Left lobe of liver (tissue), 2 donors: ENCODE results near the gene CDH13. TPM values are rescaled to one million over a fixed set of nuclear protein-coding genes. Genes with fewer than 3 reads are reported as not detected.
A peak's percentile ranks its signal among the peaks of the same experiment; 100 is the strongest.

Experiments used
- ATAC-seq: fragments of 200-7000 bp; cut with Tn5 transposase; one replicate; pipeline ENCODE4 v1.9.1; 2020; ENCODE audit warnings: mild to moderate bottlenecking, moderate library complexity
- DNase-seq: peaks from one replicate; pipeline ENCODE4 v3.0.0-alpha.2; 2020; ENCODE audit warnings: low spot score
- total RNA-seq: library from RNA; stranded (reverse); gene quantifications from one replicate; pipeline ENCODE4 v1.2.1, GENCODE V29; 2021
- donor health status: DM: no; HTN: no; CAD: no; lungs with moderate emphysema.
- donor health status: DM: no; HTN: yes; CAD: no.

The CDH13 gene
- total RNA-seq, 1 donor from 2014 or later: 0.18 TPM

DNA sequence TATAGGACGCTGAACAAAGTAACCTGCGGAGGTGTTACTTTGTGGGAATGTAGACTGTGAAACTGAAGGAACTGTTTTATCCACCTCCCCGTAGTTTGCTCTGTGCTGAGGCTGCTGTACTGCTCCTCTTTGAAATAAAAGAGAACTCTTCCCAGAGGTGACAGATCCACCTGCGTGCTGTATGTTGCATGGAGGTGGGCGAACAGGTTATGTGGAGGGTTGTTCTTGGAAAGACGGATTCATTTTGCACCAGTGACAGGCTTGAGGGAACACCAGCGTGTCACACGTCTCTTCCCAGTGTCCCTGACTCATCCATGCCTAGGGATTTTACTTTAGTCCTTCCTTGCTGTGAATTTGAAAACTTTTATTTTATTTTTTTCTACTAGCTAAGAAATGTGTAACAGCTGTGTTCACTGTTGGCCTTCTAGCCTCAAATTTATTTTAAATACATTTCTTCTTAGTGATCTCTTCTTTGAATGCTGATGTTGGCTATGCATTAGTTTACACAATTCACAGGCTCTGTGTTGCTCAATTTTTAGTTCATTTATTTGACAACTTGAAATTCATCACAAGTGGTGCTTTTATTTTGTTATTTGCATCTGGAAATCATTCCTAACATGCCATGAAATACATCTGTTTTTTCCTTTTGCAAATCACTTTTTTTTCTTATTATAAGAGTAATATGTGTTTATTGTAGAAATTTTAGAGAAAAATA lies 512.4 kb downstream of the CDH13 start:
- ATAC-seq: no peak
- no peak for DNase-seq

- DNase-seq (no peak), ATAC-seq (no peak)
Observed at GRCh38 chr16:83143788-83144187, 517.0 kb downstream of the CDH13 start.

DNA sequence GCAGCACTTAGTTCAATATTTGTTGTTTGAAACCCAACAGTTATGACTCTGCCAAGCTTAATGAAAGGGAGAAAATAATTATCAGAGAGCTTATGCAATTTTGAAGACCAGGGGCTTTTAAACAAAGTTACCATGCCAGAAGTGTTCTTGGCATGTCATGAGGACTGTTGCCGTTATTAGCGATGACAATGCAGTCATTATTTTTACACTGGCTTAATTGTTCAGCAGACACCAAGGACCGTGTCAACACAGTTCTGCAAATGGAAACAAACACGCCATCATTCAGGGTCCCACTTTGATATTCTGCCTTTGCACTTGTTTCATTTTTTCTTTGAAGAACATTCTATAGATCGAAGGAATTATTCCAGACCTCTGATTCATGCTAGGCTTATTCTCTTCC lies 518.5 kb downstream of the CDH13 start:
- no peak for ATAC-seq
- DNase-seq: no peak

DNA sequence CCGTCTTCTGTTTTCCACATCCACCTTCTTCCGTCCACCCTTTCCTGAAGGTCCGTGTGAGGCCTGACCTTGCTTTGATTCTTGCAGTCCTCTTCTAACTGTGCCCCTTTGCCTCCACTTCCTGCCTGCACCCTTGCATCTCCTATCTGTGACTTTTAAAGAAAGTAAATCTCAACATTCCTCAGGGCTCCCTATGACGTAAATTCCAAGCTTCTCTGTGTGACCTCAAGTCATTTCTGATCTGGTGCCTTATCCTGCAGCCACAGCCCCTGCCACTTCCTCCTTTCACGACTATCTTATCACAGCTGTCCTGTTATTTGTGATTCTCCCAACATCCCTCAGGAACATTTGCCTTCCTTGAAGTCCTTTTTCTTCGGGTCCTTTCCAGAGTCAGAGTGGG lies 520.5 kb downstream of the CDH13 start:
- ATAC-seq (peak; percentile 42), DNase-seq (no peak)

DNA sequence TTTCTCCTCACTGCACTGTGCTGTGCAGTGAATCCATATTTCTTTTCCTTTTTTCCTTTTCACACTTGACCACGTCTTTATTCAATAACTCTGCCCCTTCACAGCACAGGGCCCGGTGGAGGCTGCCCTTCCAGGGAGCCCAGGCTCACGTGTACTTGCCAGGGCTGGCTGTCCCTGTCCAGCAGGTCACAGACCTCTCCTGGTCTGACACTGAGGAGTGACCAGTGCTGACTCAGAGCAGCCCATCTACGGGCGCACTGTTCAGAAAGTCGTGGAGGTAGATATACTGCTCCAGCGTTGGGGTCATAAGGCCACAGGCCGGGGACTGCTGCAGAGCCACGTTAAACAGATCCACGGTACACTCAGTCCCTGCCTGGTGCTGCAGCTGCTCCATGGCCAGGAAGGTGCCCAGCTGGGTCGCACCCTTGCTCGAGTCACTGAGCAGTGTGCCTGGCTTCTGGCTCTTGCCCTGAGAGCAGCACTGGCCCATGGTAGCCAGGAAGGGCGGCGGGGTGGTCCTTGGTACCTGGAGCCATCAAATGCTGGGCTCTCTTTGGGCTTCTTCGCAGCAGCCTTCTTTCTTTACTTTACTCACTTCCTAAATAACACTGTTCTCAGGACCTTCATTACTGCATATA lies 531.7 kb downstream of the CDH13 start:
- DNase-seq (no peak), ATAC-seq (peak; percentile 38)

DNA sequence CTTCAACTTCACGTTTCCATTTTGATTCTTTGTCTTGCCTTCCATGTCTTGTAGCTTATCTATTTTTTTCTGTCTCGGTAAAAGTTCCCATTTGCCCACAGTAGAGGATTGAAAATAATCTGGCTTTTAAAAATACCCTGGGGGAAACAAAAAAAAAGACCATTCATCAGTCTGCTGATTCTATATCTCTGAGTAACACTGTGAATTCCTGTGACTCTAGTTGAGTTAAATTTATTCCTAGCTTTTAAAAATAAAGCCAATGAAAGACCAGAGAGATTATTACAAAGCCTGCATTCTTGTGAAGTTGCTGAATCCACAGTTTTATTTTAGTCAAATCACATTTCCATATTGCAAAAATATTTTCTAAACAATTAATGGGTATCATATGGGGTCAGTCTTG lies 532.3 kb downstream of the CDH13 start:
- DNase-seq (no peak), ATAC-seq (no peak)

DNA sequence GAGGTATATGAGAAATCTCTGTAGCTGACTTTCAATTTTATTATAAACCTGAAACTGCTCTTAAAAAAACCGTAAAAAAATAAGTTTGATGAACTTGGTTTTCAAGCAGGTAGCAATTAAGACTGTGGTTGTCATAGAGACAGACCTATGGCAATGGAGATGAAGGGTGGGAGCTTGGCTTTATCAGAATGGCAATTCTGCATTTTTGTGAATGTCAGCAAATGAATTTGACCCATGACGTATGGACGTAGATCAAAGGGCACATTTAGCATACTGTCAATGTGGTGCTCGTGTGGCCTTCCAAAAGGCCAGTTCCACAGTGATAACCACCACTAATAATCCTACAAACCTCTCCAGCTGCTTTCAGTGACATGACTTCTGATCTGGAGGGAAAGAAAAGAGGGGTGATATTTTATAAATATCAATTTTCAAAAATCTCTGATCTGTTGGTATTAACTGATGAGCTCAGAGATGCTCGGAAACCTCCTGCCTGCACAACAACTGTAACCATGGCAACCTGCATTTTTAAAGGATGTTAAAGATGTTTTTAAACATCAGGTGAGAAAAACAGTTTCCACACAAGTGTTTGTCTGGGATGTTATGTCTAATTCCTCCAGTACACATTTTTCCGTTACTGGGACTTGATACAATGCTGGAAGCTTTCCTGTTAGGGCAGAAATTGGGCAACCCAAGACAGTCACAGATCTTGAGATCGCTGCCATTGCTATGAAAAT lies 533.7 kb downstream of the CDH13 start:
- ATAC-seq (no peak), DNase-seq (no peak)

DNA sequence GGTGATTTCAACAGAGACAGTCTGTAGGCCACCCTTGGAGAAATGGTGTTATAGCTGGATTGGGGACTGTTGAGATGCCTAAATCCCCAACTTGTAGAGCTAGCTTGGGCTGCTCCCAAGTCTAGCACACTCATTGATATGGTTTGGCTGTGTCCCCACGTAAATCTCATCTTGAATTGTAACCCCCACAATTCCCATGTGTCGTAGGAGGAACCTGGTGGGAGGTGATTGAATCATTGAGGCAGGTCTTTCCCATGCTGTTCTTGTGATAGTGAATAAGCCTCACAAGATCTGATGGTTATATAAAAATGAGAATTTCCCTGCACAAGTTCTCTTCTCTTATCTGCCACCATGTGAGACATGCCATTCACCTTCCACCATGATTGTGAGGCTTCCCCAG lies 536.0 kb downstream of the CDH13 start:
- DNase-seq (no peak), ATAC-seq (no peak)

DNA sequence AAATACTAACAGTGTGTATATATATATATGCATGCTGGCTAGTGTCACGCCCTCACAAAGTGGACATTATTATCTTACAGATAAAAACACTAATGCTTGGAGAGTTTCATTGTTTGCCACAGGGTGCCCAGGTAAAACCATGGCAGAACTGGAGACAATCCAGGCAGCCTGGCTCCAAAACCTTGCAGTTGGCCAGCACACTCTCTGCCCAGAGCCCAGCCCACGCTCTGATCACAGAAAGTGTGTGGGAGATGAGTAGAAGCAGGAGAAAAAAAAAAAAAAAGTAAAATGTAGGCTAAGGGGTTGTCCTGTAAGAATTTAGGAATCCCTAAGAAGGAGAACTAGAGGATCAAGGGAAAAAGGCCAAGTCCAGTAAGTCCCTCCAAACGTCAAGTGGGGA lies 538.0 kb downstream of the CDH13 start:
- DNase-seq (no peak), ATAC-seq (no peak)

- no peak for DNase-seq
- ATAC-seq: no peak
Observed at GRCh38 chr16:83171396-83171795, 544.6 kb downstream of the CDH13 start.

- DNase-seq (no peak), ATAC-seq (no peak)
Observed at GRCh38 chr16:83174671-83175070, 547.9 kb downstream of the CDH13 start.

DNA sequence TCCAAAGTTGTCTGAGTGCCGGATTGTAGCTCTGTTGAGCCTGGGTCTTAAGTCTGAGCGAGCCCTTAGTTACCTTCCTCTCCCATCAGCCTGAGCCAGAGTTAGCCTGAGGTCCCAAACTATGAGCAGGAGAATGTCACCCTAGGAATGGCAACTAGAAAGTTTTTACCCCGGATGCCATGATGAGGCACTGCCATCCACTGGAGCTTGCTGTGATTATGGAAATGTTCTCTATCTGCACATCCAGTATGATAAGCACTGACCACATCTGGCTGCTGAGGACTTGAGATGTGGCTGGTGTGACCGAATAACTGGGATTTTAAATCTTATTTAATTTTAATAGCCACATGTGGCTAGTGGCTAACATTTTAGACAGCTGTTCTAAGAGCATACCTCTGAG lies 550.0 kb downstream of the CDH13 start:
- DNase-seq (no peak), ATAC-seq (no peak)

GRCh38 chr16:83185902-83186301 lies 559.1 kb downstream of the CDH13 start:
- no peak for DNase-seq
- no peak for ATAC-seq

DNA sequence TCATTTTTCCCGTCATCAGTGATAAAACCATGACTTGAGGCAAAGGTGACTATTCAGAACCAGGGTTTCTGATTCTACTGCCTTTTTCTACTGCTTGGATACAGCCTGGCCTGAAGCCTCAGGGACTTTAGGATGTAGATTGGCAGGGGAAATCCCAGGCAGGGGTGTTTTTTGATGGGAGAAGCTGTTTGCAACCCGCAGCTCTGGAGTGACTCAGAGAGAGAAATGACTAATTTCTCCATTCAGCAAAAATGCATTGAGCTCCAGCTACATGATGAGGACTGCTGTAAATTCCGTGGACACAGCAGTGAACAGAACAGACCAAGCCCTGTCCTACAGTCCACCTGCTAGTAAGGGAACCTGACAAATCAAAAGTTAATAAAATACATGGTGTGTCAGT lies 560.6 kb downstream of the CDH13 start:
- DNase-seq (no peak), ATAC-seq (no peak)

DNA sequence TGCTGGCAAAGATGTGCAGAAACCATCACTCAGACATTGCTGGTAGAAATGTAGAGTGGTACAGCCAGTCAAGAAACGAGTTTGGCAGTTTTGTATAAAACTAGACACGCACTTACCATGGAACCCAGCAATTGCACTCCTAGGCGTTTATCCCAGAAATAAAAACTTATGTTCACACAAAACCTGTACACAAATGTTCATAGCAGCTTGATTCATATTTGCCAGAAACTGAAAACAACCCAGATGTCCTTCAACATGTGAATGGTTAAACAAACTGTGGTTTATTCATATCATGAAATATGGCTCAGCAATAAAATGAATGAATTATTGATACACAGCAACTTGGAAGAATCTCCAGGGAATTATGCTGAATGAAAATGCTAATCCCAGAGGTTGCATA lies 570.0 kb downstream of the CDH13 start:
- DNase-seq (no peak), ATAC-seq (no peak)

DNA sequence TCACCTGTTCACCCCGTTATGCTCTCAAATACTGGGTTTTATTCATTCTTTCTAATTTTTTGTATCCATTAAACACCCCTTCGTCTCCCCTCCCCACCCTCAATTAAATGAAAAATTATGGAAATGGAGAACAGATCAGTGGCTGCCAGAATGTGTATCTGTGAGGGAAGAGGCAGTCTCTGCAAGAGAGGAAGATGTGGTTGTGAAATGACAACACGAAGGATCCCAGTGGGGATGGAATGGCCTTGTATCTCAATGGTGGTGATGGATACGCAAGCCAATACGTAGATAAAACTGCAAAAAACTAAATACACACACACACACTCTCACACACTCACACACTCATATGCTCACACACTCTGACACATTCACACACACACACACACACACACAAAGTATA lies 570.7 kb downstream of the CDH13 start:
- no peak for DNase-seq
- no peak for ATAC-seq

DNA sequence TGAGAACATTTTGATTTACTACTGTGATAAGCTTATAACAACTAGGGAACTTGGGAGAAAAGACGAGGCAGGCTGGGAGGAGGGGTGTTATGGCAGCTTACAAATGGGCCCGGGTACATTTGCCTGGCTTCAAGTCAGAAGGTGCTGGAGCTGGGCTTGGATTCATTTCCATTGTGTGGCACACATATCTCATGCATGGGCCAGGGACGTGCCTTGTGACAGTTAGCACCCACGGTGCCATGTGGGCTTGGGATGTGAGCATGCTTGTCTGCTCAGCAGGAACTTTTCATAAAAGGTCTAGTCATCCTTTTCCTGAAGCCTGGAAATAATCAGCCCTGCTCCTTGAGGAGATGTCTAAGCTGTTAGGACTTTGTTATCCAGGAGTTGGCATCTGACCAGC lies 572.2 kb downstream of the CDH13 start:
- no peak for ATAC-seq
- no peak for DNase-seq

- ATAC-seq (peak; percentile 50), DNase-seq (no peak)
Observed at GRCh38 chr16:83200005-83200779, 573.4 kb downstream of the CDH13 start.

- ATAC-seq: no peak
- DNase-seq: no peak
Observed at GRCh38 chr16:83201748-83202147, 575.0 kb downstream of the CDH13 start.

GRCh38 chr16:83205896-83206295 lies 579.1 kb downstream of the CDH13 start:
- DNase-seq: no peak
- no peak for ATAC-seq

GRCh38 chr16:83206426-83206825 lies 579.7 kb downstream of the CDH13 start:
- ATAC-seq (no peak), DNase-seq (no peak)
